GOT3 (cell line): ENCODE results near the gene PARD3B.

Experiments used
- DNase-seq: peaks from one replicate; lab custom pipeline; 2025; ENCODE audit warnings: mixed read lengths; lab: John Stamatoyannopoulos, UW

Gene PARD3B

GRCh38 chr2:204896146-204896545, 350.9 kb downstream of the PARD3B start:
- DNase-seq = no peak

DNA sequence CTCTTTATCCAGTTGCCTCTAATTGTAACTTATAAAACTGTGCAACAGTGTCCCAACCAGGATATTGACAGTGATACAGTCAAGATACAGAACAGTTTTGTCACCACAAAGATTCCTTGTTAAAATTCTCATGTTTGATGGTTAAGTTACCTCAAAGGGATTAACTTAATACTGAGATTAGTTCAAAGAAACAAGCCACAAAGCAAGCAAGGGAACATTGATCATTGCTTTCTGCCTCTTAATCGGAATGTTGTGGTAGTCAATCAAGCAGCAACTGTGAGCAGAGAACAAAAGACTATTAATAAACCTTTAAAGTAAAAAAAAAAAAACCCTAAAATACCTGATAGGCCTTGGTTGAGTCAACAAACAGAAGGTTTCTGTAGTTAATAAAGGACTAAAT, 352.3 kb downstream of the PARD3B start:
- no peak for DNase-seq

DNA sequence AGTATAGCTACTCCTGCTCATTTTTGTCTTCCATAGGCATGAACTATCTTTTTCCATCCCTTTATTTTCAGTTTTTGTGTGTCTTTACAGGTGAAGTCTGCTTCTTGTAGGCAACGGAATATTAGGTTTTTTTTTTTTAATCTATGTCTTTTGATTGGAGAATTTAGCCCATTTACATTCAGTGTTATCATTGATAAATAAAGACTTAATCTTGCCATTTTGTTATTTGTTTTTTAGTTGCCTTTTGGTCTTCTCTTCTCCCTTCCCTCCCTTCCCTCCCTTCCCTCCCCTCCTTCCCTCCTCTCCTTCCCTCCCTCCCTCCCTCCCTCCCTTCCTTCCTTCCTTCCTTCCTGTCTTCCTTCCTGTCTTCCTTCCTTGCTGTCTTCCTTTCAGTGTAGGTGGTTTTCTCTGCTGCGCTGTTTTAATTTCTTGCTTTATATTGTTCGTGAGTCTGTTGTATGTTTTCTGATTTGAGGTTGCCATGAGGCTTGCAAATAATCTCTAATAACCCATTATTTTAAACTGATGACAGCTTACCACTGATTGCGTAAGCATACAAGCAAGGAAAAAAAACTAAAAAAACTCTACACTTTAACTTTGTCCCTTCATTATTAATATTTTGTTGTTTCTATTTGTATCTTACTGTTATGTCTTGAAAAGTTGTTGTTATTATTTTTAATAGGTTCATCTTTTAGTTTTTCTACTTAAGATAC, 353.8 kb downstream of the PARD3B start:
- no peak for DNase-seq

GRCh38 chr2:204899983-204900382, 354.7 kb downstream of the PARD3B start:
- no peak for DNase-seq

DNA sequence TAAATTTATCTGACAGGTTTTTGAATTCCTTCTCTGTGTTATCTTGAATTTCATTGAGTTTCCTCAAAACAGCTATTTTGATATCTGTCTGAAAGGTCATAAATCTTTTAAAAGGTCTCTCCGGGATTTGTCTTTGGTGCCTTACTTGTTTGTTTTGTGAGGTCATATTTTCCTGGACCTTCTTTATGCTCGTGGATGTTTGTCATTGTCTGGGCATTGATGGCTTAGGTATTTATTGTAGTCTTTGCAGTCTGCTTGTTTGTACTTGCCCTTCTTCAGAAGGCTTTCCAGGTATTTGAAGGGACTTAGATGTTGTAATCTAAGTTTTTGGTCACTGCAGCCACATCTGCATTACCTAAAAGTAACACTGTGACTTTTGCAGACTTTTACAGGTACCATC, 355.2 kb downstream of the PARD3B start:
- DNase-seq = no peak

DNA sequence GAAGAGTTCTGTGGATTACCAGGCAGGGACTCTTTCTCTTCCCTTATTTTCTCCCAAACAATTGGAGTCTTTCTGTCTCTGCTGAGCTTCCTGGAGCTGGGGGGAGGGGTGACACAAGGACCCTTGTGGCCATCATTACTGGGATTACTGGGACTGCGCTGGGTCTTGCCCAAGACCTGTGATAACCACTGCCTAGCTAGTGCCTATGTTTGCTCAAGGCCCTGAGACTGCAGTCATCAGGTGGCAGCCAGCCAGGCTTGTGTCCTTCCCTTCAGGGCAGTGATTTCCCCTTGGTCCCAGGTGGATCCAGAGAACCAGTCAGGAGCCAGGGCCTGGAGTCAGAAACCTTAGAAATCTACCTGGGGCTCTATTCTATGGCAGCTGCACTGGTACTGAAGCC, 355.6 kb downstream of the PARD3B start:
- no peak for DNase-seq

DNA sequence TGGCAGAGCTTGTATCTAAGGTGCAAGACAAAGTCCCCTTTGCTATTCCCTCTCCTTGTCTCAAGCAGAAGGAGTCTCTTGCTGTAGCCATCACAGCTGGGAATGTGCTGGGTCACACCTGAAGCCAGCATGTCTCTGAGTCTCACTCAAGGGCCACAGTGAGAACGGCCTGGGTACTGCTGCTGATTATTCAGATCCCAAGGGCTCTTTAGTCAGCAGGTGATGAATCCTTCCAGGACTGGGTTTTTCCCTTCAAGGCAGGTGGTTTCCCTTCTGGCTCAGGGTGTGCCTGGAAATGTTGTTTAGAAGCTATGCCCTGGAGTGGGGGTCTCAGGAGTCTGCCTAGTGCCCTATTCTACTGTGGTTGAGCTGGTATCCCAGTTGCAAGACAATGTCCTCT, 356.3 kb downstream of the PARD3B start:
- no peak for DNase-seq

- DNase-seq = no peak
Measured at GRCh38 chr2:204909791-204910190, 364.5 kb downstream of the PARD3B start.

DNA sequence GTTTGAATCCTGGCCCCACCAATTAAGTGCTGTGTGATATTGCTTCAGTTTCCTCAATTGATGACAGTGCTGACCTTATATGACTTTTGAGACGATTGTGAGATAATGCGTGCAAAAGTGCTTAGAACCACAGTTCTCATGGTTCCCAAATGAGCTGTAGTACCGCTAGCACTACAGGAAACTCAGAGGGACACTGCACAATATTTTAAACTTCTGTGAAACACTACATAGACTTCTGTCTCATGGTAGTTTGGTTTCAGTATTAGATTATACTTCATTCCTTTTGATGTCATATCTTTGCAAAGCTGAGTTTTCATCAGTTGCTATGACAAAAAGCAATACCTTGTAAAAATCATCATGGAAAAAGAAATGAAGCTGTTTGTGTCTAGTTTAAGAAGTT, 368.0 kb downstream of the PARD3B start:
- no peak for DNase-seq

DNA sequence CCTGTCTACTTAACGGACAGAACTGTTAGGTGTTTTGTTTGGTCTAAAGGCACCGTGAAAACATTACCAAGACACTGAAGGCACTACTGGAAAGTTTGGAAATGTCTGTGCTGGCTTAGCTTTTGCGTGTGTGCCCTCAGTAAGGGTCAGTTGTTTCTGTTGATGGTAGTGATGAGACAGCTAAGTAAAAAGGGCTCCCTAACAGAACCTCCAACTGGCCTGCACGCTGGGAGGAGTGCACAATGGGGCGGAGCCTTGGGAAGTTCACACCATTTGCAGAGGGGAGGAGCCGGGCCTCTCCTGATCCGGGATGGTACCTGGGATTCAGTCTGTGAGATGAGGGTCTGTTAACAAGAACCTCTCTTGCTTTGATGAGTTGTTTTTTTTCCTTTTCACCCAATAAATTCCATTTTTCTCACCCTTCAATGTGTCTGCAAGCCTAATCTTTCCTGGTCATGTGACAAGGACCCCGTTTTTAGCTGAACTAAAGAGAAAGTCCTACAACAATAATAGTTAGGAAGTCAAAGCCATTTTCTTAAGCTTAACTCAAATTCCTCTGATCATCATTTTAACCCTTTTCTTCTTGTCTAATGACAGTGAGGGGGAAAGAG, 368.7 kb downstream of the PARD3B start:
- no peak for DNase-seq

- no peak for DNase-seq
Measured at GRCh38 chr2:204914708-204915107, 369.4 kb downstream of the PARD3B start.

DNA sequence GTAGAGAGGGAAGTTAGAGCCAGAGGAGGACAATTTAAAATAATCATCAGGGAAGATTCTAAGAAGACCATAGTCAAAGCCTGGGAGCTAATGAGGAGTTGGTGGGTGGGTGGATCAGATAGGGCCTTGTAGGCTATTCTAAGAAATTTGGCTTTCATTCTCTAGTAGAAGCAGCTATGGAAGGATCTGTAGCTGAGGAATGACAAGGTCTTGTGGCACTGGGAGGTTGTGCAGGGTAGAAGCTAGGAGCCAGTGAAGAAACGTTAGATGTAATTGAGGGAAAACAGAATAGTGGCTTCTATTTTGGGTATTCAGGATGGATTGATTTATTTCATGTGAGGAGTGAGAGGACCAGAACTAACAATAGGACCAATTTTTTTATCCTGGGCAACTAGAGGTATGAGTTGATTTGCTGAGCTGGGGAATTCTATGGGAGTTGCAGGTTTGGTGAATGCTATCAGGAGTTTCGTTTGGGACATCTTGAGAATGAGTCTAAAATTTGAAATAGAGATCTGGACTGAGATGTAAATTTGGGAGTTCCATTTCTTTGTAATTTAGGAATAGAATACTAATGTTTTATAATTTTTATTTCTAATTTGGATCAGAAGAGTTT, 371.9 kb downstream of the PARD3B start:
- DNase-seq = no peak

GRCh38 chr2:204920776-204921175, 375.5 kb downstream of the PARD3B start:
- DNase-seq = no peak

GRCh38 chr2:204923957-204924356, 378.7 kb downstream of the PARD3B start:
- DNase-seq = no peak

DNA sequence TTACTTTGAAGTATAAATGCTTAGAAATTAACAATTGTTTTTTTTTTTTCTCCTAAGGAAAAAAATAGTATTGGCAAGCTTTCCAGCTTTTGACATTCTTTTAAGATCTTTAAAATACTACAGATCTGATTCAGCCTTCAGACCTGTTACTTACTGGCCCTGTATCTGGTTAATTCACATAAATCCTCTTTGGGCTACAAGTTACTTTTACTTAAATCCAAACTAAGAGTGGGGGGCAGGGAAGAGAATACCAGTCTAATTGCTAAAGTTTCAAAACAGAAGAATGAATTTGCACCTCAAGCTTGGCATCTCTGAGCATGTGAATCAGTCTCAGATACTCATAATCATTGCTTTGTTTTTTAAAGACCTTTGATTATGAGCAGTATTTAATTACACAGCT, 386.3 kb downstream of the PARD3B start:
- DNase-seq = no peak

DNA sequence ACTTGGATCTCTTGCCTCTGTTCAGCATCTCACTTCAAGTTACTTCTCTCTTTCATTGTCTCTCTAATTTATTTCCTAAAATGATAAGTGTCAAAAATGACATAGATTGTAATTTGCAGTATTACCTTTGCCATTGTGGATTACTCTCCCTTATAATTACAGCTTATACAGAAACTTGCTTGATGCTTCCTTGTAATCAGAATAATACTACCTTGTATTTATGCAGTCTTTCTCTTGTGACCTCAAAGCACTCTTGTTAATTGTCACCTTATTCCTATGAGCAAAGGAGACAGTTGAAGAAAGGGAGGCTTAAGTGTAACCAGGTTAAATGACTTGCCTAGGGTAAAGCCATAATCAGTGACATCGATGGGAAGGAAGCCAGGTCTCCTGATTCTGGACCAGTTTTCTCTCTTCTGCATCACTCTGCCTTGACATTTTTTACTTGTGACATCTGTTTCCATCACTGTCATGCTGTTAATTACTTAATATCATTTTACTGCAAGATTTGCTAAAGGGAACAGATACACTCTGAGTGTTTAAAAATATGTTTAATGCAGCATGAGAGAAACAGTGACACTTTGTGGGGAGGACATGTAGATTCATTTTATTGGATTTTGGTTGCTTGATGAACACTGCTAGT, 388.6 kb downstream of the PARD3B start:
- DNase-seq = no peak

DNA sequence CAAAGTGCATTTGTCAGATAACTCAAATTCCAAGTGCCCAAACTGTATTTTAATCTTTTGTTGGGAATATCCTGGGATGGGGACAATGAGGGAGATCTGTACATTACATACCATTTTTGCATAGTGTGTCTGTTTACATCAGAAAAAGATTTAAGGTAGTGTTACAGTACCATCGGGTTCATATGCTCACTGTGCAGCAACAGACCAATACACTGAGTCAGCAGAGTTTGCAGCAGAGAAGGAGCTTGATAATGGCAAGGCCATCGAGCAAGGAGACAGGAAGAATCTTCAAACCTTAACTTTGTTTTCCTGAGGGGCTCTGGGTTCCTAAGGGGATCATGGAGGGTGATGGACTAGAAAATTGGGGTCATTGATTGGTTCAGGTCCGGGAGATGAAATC, 399.7 kb downstream of the PARD3B start:
- DNase-seq = no peak

DNA sequence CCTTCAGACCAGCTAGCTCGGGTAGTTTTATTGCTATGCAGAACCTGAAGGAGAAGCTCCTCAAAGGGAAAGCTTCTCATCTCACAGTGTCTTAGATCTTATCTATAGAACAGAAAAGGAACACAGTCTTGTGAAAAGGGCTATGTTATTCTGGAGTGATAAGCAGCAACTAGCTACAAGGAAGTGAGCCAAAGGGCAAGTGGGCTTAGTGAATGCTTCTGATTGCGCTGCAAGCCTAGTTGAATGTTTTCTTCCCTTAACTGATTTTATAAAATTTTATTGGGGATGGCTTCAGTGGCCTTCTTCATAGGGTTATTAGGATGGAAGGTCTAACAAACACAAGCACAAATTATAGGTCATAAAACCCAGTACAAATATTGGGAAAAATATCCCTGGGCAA, 400.1 kb downstream of the PARD3B start:
- DNase-seq = no peak

DNA sequence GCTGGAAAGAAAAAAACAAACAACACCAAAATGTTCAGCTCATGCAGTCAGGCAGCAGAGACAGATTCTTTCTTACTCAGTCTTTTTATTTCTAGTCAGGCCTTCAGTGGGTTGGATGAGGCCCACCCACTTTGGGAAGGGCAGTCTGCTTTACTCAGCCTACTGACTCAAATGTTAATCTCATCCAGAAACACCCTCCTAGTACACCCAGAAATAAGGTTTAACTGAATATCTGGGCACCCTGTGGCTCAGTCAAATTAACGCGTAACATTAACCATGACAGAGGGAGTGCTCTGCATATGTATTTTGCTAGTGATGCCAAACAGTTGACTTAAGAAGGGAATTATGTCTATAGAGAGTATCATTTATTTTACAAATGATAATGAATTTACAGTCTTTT, 401.6 kb downstream of the PARD3B start:
- no peak for DNase-seq

DNA sequence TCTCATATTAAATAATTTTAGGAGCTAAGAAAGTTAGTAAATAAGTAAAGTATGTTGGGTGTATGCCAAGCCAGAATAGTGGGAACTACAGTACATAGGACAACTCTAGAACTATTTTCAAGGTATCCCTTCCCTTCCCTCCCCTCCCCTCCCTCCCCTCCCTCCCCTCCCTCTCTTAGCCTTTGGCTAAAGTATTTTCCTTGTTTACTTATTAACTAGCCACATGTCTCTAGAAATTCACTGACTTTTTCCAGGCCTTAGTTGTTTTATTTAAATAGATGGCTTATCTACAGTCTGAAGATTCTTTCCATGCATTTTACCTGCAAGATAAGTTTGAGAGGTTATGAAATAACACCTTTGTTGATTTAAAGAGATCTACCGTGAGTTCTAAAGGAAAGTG, 402.1 kb downstream of the PARD3B start:
- no peak for DNase-seq

DNA sequence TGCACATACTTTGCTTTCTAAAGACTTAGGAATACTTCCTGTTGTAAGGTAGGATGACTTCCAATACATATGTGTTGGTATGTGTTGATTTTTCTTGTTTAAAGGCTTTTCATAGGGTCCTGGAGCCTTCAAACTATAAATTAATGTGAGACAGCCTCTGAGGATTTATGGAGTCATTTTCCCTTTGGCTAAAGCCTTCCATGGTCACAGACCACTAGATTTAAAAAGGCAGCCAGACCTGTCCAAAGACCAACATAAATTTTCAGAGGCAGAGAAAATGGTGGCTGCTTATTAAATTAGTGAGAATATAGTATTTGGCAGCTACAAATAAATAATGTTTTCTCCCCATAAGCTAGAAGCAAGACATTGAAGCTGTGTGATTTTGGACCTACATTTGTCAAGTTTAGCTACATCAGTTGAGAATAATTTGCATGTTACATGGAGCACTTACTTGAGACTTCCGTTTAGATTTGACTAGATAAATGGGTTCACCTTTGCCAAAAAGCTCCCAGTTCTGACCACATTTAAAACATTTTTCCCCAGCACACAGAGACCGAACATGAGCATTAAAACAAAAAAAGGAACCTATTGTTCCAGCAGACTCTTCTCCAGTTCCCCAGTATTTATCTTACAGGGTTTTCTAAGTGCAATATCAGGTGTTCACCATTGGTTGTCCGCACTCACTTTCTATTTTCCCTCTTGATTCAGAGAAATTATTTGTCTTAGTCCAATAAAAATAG, 402.9 kb downstream of the PARD3B start:
- no peak for DNase-seq

DNA sequence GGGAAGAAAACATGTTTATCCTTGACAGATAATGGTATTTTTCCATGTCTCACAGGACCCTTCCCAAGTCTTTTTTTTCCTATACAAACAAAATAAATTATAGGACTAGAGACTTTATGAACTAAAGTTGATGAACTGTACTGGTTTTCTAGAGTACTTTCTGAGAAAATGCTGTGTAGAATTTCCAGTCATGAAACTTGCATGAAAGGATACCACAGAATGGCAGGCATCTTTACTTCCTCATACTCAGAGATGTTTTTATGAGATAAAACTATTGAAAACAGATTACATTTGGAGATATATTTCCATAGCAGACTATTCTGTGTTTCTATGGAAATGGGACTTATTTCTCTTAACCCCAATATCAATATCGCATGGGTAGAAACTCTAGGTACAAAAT, 403.5 kb downstream of the PARD3B start:
- DNase-seq = no peak
